Measurements from ENCODE around the gene FCHO2.

The FCHO2 gene

DNA sequence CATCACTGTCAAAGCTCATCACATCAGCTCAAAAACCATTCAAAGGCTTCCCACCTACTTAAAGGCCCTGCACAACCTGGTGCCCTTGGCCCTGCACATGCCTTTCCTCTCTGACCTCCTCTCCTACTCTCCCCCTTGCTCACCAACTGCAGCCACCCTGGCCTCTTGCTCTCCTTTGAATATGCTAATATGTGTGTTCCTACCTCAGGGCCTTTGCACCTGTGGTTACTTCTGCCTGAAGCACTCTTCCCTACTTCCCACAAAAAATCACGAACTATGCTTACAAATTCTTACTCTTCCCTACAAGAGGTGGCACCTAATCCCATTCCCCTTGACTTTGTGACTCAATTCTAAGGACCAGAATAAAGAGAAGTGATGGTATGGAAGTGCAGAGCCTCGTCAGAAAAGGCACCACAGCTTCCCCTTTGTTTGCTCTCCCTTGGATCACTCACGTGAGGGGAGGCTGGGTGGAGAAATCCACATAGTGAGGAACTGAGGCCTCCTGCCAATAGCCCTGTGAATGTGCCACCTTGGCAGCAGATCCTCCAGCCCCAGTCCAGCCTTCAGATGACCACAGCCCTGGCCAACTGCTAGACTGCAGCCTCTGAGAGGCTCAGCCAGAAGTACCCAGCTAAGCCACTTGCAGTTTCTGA is 161.4 kb downstream of the FCHO2 start:
- DNase-seq = no peak

DNA sequence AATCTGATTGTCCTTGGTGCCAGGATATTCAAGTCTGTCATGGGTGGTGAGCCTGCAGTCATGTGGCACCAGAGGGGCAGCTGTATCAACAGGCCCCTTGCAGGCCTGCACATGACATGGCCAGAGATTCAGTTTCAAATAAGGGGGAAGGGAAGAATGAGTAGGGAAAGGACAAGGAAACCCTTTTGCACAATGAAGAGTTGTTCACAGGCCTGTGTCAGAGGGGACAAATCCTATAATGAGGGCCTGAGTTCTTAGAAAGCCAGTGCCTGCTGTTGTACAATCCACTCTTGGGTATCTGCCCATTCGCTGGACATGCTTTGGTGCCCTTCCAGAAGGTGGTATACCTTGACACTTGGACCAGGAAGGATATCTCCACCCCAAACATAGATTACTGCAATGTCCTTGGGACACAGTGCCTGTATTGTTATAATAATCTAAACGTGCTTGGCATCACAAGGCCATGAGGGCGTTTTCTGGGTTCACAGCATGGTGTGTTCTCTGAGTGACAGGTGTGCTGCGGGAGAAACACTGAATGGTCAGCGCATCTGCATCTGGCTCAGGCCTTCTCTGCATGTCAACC is 162.6 kb downstream of the FCHO2 start:
- DNase-seq = no peak

GRCh38 chr5:73119451-73120157 is 163.8 kb downstream of the FCHO2 start:
- no peak for DNase-seq

DNA sequence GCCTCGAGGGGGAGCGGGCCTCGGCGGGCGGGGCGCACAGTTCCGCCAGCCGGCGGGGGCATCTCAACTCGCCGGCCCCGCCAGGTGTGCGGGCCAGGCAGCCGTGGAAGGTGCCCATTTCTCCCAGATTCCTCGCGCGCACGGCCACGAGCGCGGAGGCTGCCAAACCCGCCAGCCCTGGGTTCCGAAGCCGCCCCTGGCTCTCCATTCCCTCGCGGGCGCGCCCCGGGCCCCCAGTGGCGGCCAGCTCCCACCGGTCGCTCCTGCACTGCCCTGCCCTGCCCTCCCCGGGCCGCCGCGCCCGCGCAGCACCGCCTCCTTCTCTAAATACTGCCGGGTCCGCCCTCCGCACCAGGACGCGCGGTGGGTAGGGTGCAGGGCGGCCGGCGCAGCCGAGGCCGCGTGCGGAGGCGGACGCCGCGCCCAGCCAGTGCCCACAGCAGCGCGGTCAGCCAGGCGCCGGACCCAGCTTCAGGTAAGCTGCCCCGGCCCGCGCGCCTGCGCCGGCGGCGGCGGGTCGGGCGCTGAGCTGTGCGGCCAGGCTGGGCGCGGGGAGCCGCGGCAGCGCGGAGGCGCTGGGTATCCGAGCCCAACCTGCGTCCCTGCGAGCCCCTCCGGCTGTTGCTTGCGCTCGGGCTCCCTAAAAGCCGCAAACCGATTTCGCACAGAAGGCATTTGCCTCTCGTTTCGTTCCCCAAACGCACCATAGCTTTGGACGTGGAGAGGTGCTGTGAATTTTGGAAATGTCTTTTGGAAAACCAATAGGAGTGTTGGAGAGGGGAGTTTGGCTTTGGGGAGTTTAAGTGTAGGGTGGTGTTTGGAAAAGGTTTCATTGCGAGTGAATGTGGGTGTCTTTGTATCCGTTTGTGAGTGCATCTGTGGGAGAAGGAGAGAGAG is 164.6 kb downstream of the FCHO2 start, which contains the start of gene TMEM171:
Gene TMEM171 (plus strand): TSS at position 354 of the 897 bp plus-strand sequence. CDS start 2,799 bp downstream, outside the sequence.
- DNase-seq = no peak

DNA sequence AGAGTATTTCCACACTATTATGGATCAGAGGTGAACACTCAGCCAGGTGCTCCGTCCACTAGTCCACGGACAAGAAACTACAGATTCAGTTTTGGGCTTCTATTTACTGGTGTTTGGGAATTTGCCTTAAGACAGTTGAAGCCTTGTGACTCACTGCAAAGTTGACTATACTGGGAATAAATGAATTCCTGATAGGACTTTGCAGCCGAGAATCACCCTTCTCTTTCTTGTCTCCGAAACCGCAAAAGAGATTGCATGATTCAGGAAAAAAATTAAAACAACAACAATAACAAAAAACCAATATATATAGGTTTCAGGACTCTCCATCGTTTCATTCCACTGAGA is 165.2 kb downstream of the FCHO2 start:
- DNase-seq = no peak

DNA sequence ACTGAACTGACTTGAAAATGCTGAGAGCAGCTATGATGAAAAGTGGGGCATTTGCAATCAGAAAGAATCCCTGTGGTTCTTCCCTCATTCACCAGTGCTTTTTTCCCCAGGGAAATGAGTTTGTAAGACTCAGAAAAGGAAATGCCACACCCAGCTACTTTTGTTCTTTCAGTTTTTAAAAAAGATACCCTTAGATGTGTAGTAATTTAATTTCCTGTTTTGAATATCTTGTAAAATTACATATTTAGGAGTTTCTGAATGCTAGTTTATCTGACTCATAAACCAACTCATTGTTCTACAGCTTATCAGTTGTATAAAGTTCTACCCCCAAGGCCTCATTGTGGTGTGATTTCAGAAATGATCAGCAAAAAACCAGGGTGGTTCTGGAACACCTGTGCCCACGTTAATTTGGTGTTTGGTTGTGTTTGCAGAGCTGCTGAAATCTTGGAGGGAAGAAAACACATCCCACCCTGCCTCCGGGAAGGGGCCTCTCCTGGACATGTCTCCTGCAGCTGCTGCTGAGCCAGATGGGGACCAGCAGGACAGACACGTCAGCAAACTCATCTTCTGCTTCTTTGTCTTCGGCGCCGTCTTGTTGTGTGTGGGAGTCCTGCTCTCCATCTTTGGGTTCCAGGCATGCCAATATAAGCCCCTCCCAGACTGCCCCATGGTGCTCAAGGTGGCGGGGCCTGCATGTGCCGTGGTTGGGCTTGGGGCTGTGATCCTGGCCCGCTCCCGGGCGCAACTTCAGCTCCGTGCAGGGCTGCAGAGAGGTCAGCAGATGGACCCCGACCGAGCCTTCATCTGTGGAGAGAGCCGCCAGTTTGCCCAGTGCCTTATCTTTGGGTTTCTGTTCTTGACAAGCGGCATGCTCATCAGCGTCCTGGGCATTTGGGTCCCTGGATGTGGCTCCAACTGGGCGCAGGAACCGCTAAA is 167.3 kb downstream of the FCHO2 start:
- DNase-seq = no peak

- no peak for DNase-seq
Observed at GRCh38 chr5:73125289-73125688, 169.4 kb downstream of the FCHO2 start.

GRCh38 chr5:73126381-73126780 is 170.5 kb downstream of the FCHO2 start:
- no peak for DNase-seq

DNA sequence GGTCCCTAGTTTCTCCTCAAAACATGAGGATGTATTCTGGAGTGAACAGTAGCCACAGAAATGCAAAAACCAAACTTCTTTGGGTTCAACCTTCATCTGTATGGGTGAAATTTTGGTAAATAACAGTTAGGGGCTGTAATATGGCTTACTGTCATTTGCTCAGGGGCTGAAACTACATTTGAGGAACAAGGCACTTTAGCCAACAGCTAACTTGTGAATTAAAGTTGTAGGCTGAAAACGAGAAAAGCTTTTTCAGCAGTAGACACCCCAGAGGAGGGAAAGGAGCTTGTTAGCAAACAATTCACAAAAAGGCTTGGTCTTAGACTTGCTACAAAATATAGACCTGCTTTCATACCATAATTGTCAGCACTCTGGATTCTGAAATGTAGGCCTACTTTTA is 171.1 kb downstream of the FCHO2 start:
- DNase-seq = no peak

GRCh38 chr5:73129143-73129542 is 173.3 kb downstream of the FCHO2 start:
- DNase-seq = no peak

GRCh38 chr5:73130811-73131210 is 175.0 kb downstream of the FCHO2 start:
- no peak for DNase-seq

DNA sequence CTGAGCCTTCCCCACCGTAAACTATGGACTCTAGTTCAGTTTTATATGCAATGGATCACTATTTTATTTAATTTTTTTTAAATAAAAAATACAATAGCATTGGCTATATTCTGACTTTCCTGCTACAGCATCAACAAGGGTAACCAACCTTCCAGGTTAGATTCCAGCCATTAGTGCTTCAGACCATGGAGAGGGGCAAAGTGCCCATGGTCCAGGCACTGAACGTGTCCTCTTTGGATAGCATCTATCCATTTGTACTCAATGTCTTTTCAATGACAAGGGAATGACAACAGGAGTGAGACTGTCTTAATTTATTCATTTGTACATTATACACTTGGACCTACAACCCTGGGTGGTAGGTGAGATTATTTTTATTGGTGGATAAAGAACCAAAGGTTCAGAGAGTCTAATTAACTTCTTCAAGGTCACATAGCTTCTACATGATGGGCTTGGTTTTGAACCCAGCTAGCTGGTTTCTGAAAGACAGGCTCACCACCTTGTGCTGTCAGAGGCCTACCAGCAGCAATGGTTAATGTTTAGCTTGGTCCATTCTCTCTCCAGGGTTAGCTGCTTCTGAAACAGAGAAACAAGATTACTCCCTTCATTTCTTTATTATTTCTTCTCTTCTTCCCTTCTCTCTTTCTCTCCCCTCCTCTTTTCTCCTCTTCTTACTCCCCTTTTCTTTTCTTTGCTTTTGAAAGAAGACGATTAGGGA is 176.0 kb downstream of the FCHO2 start:
- no peak for DNase-seq

DNA sequence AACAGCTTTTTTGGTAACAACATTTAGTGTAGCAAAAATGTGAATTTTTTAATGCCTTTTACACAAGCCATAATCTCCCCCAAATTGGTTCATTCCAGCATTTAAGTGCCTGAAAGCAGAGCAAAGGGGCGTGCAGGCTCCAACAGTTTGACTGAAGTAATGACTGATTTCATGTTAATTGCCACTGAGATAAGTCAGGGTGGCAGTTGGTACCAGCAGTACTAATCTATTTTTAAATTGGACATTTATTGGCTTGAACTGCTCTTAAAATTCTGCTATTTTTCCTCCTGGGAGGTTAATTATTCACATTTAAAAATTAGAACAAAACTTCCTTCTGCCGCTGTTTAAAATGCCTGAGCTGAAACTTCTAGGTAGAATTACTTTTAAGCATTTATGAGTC is 176.9 kb downstream of the FCHO2 start:
- DNase-seq = no peak

GRCh38 chr5:73135021-73135420 is 179.2 kb downstream of the FCHO2 start:
- DNase-seq = no peak

DNA sequence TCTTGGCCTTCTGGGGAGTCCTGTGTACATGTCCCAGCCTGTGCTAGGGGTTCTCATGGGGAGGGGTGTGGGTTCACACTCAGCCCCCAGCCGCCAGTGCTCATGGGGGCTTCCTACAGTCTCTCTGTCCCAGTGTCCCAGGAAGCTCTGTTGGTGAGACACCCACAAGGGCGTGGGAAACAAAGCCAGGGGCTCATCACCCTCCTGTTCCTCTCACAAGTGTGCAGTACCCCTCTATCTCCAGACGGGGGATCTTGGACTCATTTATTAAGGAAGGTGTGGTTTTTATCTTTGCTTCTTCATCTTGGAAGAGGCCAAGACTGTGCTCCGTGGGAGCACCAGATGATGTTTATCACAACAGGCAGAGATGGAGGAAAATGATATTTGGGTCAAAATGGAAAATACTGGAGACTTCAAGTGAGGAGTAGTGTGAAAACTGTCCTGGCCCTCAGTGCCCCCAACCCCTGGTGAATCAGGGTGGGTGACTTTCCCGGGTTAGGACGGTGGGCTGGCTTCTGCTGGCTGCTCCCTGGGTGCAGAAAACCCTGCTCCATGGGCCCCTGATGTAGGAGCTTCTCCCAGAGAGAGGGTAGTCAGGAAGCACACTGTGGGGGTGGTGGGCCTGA is 179.7 kb downstream of the FCHO2 start:
- DNase-seq = no peak

GRCh38 chr5:73136055-73136562 is 180.3 kb downstream of the FCHO2 start:
- no peak for DNase-seq

DNA sequence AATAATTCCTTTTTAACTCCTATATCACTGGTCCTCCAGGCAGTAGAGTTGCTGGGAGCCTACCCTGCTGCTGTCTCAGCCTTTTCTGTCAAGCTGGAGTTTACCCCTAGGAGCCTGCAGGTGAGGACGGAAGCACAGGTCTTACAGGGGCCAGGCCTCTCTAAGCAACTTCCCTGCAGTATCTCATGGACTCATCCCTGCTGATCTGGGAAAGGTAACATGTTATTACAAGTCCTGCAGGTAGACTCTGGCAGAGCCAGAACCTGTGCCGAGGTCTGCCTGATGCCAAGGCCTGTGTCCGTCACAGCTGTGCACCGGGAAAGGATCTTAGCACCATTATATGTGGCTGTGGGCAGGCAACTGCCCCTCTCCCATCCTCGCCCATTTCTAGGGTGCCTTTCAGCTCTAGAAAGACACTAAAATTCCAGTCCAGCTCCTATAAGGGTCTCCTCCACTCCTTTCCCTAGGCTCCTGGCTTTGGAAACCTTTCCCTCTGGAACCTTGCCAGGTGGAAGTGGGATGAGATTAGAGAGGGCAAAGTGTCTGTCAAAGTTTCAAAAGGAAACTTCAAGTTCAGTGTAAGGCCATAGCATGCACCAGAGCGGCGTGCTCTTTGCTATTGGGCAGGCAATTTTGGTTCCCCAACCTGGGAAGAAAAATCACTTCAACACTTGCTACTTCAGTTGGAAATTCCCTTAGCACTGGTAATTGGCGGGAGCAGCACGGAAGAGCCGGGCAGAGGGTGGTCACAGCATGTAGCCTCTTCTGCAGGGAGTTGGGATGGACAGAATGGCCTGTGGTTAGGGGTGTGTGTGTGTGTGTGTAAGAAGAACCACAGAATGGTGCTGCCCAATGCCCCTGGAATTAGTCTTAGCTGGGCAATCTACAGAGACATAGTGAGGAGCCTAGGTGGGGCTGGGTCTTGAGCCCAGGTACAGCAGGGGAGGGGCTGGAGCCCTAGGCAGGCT is 182.0 kb downstream of the FCHO2 start:
- no peak for DNase-seq

GRCh38 chr5:73139485-73139884 is 183.6 kb downstream of the FCHO2 start:
- no peak for DNase-seq
